HepG2 (cell line): ENCODE data around the gene CASTOR1. TPM values are rescaled to one million over a fixed set of nuclear protein-coding genes. Genes with fewer than 3 reads are reported as not detected.

Experiments used
- ATAC-seq: fragments of 200-7000 bp; cut with Tn5 transposase; 3 replicates; pipeline ENCODE4 v1.9.1; 2020; ENCODE audit warnings: mild to moderate bottlenecking, moderate library complexity
- BruUV-seq: library from RNA; stranded (reverse); fragments of 400-500 nt; replicated peaks from 2 replicates; lab custom pipeline; 2021; lab: Mats Ljungman, UMichigan
- CTCF ChIA-PET: fragments of 300-600 bp; formaldehyde crosslinking; extraction: SDS; loops from one replicate; lab custom pipeline; 2021; ENCODE audit warnings: low total read pairs, inconsistent platforms, low intra/inter-chr PET ratio; lab: Yijun Ruan, JAX
- POLR2A ChIA-PET: fragments of 350-600 bp; sonication (Branson Sonifier 250); formaldehyde crosslinking; loops from one replicate; lab custom pipeline; 2020; ENCODE audit warnings: antibody characterized with exemption, inconsistent platforms; lab: Yijun Ruan, JAX
- DNase-seq: peaks from one replicate; pipeline ENCODE4 v3.0.0-alpha.2; 2015; ENCODE audit warnings: low spot score
- FAIRE-seq: peaks from 3 replicates; lab custom pipeline; 2011; peaks lifted over from hg19 to GRCh38; lab: Jason Lieb, UNC
- H2AFZ ChIP-seq: one replicate; pipeline ENCODE4 v1.6.1; 2011; ENCODE audit warnings: low read length, inconsistent platforms
- H3K27ac ChIP-seq: fragments of 300-600 bp; 3 replicates; pipeline ENCODE4 v1.8.0; 2011; ENCODE audit warnings: mixed run types, mild to moderate bottlenecking, mixed read lengths, low read length, inconsistent platforms; ENCODE audit not compliant: insufficient read depth; ENCODE audit errors: extremely low read length
- H3K27me3 ChIP-seq, 2 experiments: fragments of 200-600 bp in 1 of 2; 2 replicates in 1 of 2; 3 replicates in 1 of 2; pipeline versions ENCODE4 v1.6.0 to v1.8.0; 2011; ENCODE audit warnings: low read length in 2 of 2, mild to moderate bottlenecking in 2 of 2, moderate library complexity in 2 of 2, inconsistent platforms in 1 of 2; ENCODE audit not compliant: insufficient read depth in 2 of 2, control insufficient read depth in 1 of 2
- H3K36me3 ChIP-seq, 2 experiments: fragments of 200-600 bp in 1 of 2; replicated peaks in 1 of 2; 2 replicates in 1 of 2; 3 replicates in 1 of 2; pipeline versions ENCODE4 v1.5.1 to v1.8.0; 2011; ENCODE audit warnings: low read length in 2 of 2, inconsistent platforms in 1 of 2; ENCODE audit not compliant: insufficient read depth in 2 of 2, control insufficient read depth in 1 of 2
- H3K4me1 ChIP-seq: 2 replicates; pipeline ENCODE4 v1.5.1; 2012; ENCODE audit warnings: low read length, inconsistent platforms; ENCODE audit not compliant: insufficient read depth
- H3K4me2 ChIP-seq: 2 replicates; pipeline ENCODE4 v1.6.0; 2011; ENCODE audit warnings: low read depth, low read length, inconsistent platforms
- H3K4me3 ChIP-seq, 3 experiments: fragments of 200-600 bp in 1 of 3; sonication (generic), shearing (Covaris generic) in 1 of 3; replicated peaks in 1 of 3; 2 replicates each; pipeline ENCODE4 v1.5.1; 2011 to 2016; ENCODE audit warnings: low read length in 3 of 3, inconsistent platforms in 2 of 3, low read depth in 2 of 3, mild to moderate bottlenecking in 2 of 3, control low read depth in 1 of 3, mixed read lengths in 1 of 3; ENCODE audit not compliant: insufficient read depth in 1 of 3
- H3K79me2 ChIP-seq: one replicate; pipeline ENCODE4 v1.6.1; 2011; ENCODE audit warnings: low read length, inconsistent platforms; ENCODE audit not compliant: insufficient read depth
- H3K9ac ChIP-seq: 2 replicates; pipeline ENCODE4 v1.6.0; 2011; ENCODE audit warnings: mild to moderate bottlenecking, low read depth, low read length, inconsistent platforms; ENCODE audit not compliant: insufficient read depth
- H3K9me3 ChIP-seq: 2 replicates; pipeline ENCODE4 v1.5.1; 2012; ENCODE audit warnings: mild to moderate bottlenecking, low read length
- H4K20me1 ChIP-seq: 2 replicates; pipeline ENCODE4 v1.6.0; 2011; ENCODE audit warnings: inconsistent platforms, mild to moderate bottlenecking, low read length, moderate library complexity; ENCODE audit not compliant: insufficient read depth
- ATF4 ChIP-seq, 2 experiments: fragments of 450-650 bp in 1 of 2; sonication (generic) in 1 of 2; formaldehyde crosslinking; IDR thresholded peaks; 2 replicates each; pipeline versions ENCODE4 v1.5.0 to v1.8.0; 2020 to 2022; ENCODE audit warnings: mild to moderate bottlenecking in 1 of 2, missing genetic modification reagents in 1 of 2
- CSRNP1 ChIP-seq: sonication (generic); formaldehyde crosslinking; IDR thresholded peaks from 2 replicates; pipeline ENCODE4 v1.8.1; 2023; ENCODE audit warnings: mild to moderate bottlenecking, missing genetic modification reagents
- FOSL1 ChIP-seq: sonication (generic); formaldehyde crosslinking; IDR thresholded peaks from 2 replicates; pipeline ENCODE4 v1.9.0; 2021; ENCODE audit warnings: missing genetic modification reagents, borderline replicate concordance
- FOXP1 ChIP-seq, 2 experiments: fragments of 450-650 bp in 1 of 2; IDR thresholded peaks; 2 replicates each; pipeline ENCODE4 v1.6.1; 2017 to 2018; ENCODE audit warnings: antibody characterized with exemption in 1 of 2
- HOXD1 ChIP-seq: sonication (generic); formaldehyde crosslinking; IDR thresholded peaks from 2 replicates; pipeline ENCODE4 v1.5.0; 2020; ENCODE audit warnings: missing genetic modification reagents
- MEIS1 ChIP-seq: sonication (generic); formaldehyde crosslinking; IDR thresholded peaks from 2 replicates; pipeline ENCODE4 v1.9.0; 2021; ENCODE audit warnings: mild to moderate bottlenecking, missing genetic modification reagents, moderate library complexity, borderline replicate concordance
- NONO ChIP-seq, 2 experiments: fragments of 450-650 bp in 1 of 2; sonication (generic) in 1 of 2; formaldehyde crosslinking in 1 of 2; IDR thresholded peaks in 1 of 2; conservative IDR thresholded peaks in 1 of 2; 2 replicates each; pipeline versions ENCODE4 v1.6.1 to v1.8.0; 2017 to 2022; ENCODE audit warnings: mild to moderate bottlenecking in 1 of 2, missing genetic modification reagents in 1 of 2, moderate library complexity in 1 of 2
- RBM22 ChIP-seq: fragments of 200-400 bp; formaldehyde crosslinking; optimal IDR thresholded peaks from 2 replicates; pipeline ENCODE3; 2017; ENCODE audit warnings: mild to moderate bottlenecking, low read length, moderate library complexity
- RNF2 ChIP-seq: fragments of 450-650 bp; conservative IDR thresholded peaks from 2 replicates; pipeline ENCODE4 v1.6.1; 2016; ENCODE audit warnings: low read depth
- ZIK1 ChIP-seq: sonication (generic); formaldehyde crosslinking; IDR thresholded peaks from 2 replicates; pipeline ENCODE4 v1.5.0; 2020; ENCODE audit warnings: mild to moderate bottlenecking, low read depth, missing genetic modification reagents, borderline replicate concordance
- ZNF10 ChIP-seq: sonication (generic); formaldehyde crosslinking; IDR thresholded peaks from 2 replicates; pipeline ENCODE4 v1.4.0; 2020; ENCODE audit warnings: mild to moderate bottlenecking, low read depth, missing genetic modification reagents, borderline replicate concordance
- ZNF18 ChIP-seq: sonication (generic); formaldehyde crosslinking; IDR thresholded peaks from 2 replicates; pipeline ENCODE4 v1.8.0; 2022; ENCODE audit warnings: mild to moderate bottlenecking, missing genetic modification reagents; ENCODE audit not compliant: insufficient replicate concordance
- ZNF253 ChIP-seq: sonication (generic); formaldehyde crosslinking; IDR thresholded peaks from 2 replicates; pipeline ENCODE4 v1.8.0; 2022; ENCODE audit warnings: mild to moderate bottlenecking, missing genetic modification reagents, borderline replicate concordance
- ZNF382 ChIP-seq: sonication (generic); formaldehyde crosslinking; IDR thresholded peaks from 2 replicates; pipeline ENCODE4 v1.5.0; 2020; ENCODE audit warnings: missing genetic modification reagents, mild to moderate bottlenecking, borderline replicate concordance
- ZNF577 ChIP-seq: sonication (generic); formaldehyde crosslinking; IDR thresholded peaks from 2 replicates; pipeline ENCODE4 v1.4.0; 2020; ENCODE audit warnings: mild to moderate bottlenecking, low read depth, missing genetic modification reagents, borderline replicate concordance
- ZNF710 ChIP-seq: sonication (generic); formaldehyde crosslinking; IDR thresholded peaks from 2 replicates; pipeline ENCODE4 v1.5.0; 2020; ENCODE audit warnings: mild to moderate bottlenecking, missing genetic modification reagents, borderline replicate concordance
- ZNF782 ChIP-seq: sonication (generic); formaldehyde crosslinking; IDR thresholded peaks from 2 replicates; pipeline ENCODE4 v1.4.0; 2020; ENCODE audit warnings: missing genetic modification reagents, mild to moderate bottlenecking, borderline replicate concordance
- WGBS: methylation state at CpG from one replicate; pipeline ENCODE4 v1.1.6; 2017; ENCODE audit warnings: low lambda C conversion rate; 5-methylcytosine and 5-hydroxymethylcytosine counted together
- in situ Hi-C: cut with HindIII; loops from 2 replicates; pipeline ENCODE4 v1.10.0; 2017; ENCODE audit warnings: low pct_unique_long_range_greater_than_20kb; ENCODE audit not compliant: extremely low pct_ligation_motif_present
- intact Hi-C: fragments of 100-400 bp; cut with micrococcal nuclease; formaldehyde crosslinking; loops from one replicate; pipeline ENCODE4 v1.10.0; 2022; ENCODE audit not compliant: unreplicated experiment
- polyA plus RNA-seq, 8 experiments: library from polyadenylated mRNA; depleted of rRNA in 3 of 8; stranded (reverse) in 7 of 8; unstranded in 1 of 8; fragments of >200 nt; fragmentation: Illumina TruSeq in 4 of 8; extraction: Trizol in 4 of 8; gene quantifications; 2 replicates each; pipeline versions ENCODE4 v1.2.1 to v1.2.3, GENCODE V29; 2011 to 2016; ENCODE audit warnings: low read depth in 4 of 8, missing spikeins in 1 of 8, mixed read lengths in 1 of 8; ENCODE audit not compliant: insufficient read depth in 1 of 8
- total RNA-seq, 5 experiments: library from RNA; depleted of rRNA; stranded (reverse); fragments of >200 nt; fragmentation: Illumina TruSeq; extraction: Trizol; gene quantifications; 2 replicates each; pipeline ENCODE4 v1.2.3, GENCODE V29; 2016; ENCODE audit warnings: low read depth in 1 of 5

CASTOR1 gene
- total and polyA plus RNA-seq, 2 of the 13 experiments (the other 11 are each of a cell fraction or from before 2014, with no cell fraction given), result 2.6 to 4.4 TPM

GRCh38 chr22:30280505-30280904 is 8.8 kb downstream of the CASTOR1 start:
- Histone ChIP-seq H3K4me3 (no peak overlapping the region), H3K79me2 (no peaks in the 10 kb centered on the region), H3K27ac (no peak overlapping the region), H3K36me3 (no peaks in the 10 kb centered on the region), H3K27me3 (peaks cover 1 to 10% of the 10 kb centered on the region in 2 experiments; a peak in 3 of 5 replicates), H3K9ac (no peak overlapping the region), H4K20me1 (no peaks in the 10 kb centered on the region), H3K4me2 (no peak overlapping the region), H3K9me3 (no peaks in the 10 kb centered on the region), H2AFZ (no peak overlapping the region), H3K4me1 (peaks cover 11% of the 10 kb centered on the region; the same call in 1 of the 2 replicates)
- CTCF ChIA-PET, result no interaction called here
- no peak for TF ChIP-seq ZNF382
- no peak for TF ChIP-seq ZNF253
- TF ChIP-seq NONO (IDR thresholded peaks at IDR 0.05), result no peak
- TF ChIP-seq NONO (CRISPR knock-in tag; conservative IDR thresholded peaks at IDR 0.05), result no peak
- TF ChIP-seq RBM22, result no peak
- TF ChIP-seq ZNF577, result no peak
- TF ChIP-seq ATF4 (CRISPR knock-in tag; IDR thresholded peaks at IDR 0.05), result no peak
- TF ChIP-seq FOSL1 (CRISPR knock-in tag), result no peak
- no peak for TF ChIP-seq HOXD1
- TF ChIP-seq ZNF782, result no peak
- no peak for TF ChIP-seq CSRNP1 (CRISPR knock-in tag)
- no peak for TF ChIP-seq MEIS1 (CRISPR knock-in tag)
- TF ChIP-seq ZNF10 (CRISPR knock-in tag), result no peak
- no peak for TF ChIP-seq ZIK1 (CRISPR knock-in tag)
- TF ChIP-seq ZNF710 (CRISPR knock-in tag), result no peak
- no peak for TF ChIP-seq FOXP1 (IDR thresholded peaks at IDR 0.05)
- TF ChIP-seq FOXP1 (CRISPR knock-in tag; IDR thresholded peaks at IDR 0.05), result no peak
- TF ChIP-seq ZNF18 (CRISPR knock-in tag), result no peak
- no peak for TF ChIP-seq RNF2
- DNase-seq (no peak), FAIRE-seq (no peak), ATAC-seq (no peak)
- POLR2A ChIA-PET, result no interaction called here
- BruUV-seq, result no TSS peak
- 53% methylated on average over 8 of the region's 8 CpGs for WGBS
- intact Hi-C loops (no loop called here), in situ Hi-C loops (no loop called here)
